Measurements from ENCODE around the gene TGFBRAP1.

Gene TGFBRAP1

GRCh38 chr2:105242286-105242993, 87.1 kb downstream of the TGFBRAP1 start:
- no peak overlapping the region for H3K27ac Mint-ChIP-seq
- peaks cover 7% of the 10 kb centered on the region for H3K4me1 Mint-ChIP-seq
- H3K36me3 Mint-ChIP-seq (ENCODE audit: low read depth): no peaks in the 10 kb centered on the region
- H3K27me3 Mint-ChIP-seq (ENCODE audit: low read depth): peaks cover 13% of the 10 kb centered on the region
- H3K4me3 Mint-ChIP-seq: no peak overlapping the region
- no peak for TF ChIP-seq CTCF (IDR thresholded peaks at IDR 0.05; ENCODE audit: unreplicated experiment in 3 of 3)
- no peaks in the 10 kb centered on the region for H3K9me3 Mint-ChIP-seq

- Mint-ChIP-seq H3K4me3 (no peak within 1 kb of the TSS), H3K9me3 (no peaks in the 10 kb centered on the region), H3K36me3 (ENCODE audit: low read depth) (no peaks in the 10 kb centered on the region), H3K4me1 (peaks cover 7% of the 10 kb centered on the region), H3K27ac (no peak within 1 kb of the TSS), H3K27me3 (ENCODE audit: low read depth) (peaks cover 22% of the 10 kb centered on the region)
- TF ChIP-seq CTCF (IDR thresholded peaks at IDR 0.05; ENCODE audit: unreplicated experiment in 3 of 3): no peak
Observed at GRCh38 chr2:105241443-105241842, 88.1 kb downstream of the TGFBRAP1 start, which contains the start of gene GPR45. TSS of gene GPR45 (plus strand) at chr2:105241743. CDS start at chr2:105241859, 116 bp downstream.

- Mint-ChIP-seq H3K4me1 (peaks cover 7% of the 10 kb centered on the region), H3K36me3 (ENCODE audit: low read depth) (no peaks in the 10 kb centered on the region), H3K27ac (no peak overlapping the region), H3K4me3 (no peak overlapping the region), H3K27me3 (ENCODE audit: low read depth) (peaks cover 29% of the 10 kb centered on the region), H3K9me3 (no peaks in the 10 kb centered on the region)
- TF ChIP-seq CTCF (IDR thresholded peaks at IDR 0.05; ENCODE audit: unreplicated experiment in 3 of 3): no peak
Observed at GRCh38 chr2:105239924-105240323, 89.6 kb downstream of the TGFBRAP1 start.

GRCh38 chr2:105238664-105239240, 90.8 kb downstream of the TGFBRAP1 start:
- peaks cover 7% of the 10 kb centered on the region for H3K4me1 Mint-ChIP-seq
- H3K27ac Mint-ChIP-seq: no peak overlapping the region
- no peaks in the 10 kb centered on the region for H3K9me3 Mint-ChIP-seq
- no peak overlapping the region for H3K4me3 Mint-ChIP-seq
- H3K27me3 Mint-ChIP-seq (ENCODE audit: low read depth): peaks cover 38% of the 10 kb centered on the region
- no peak for TF ChIP-seq CTCF (IDR thresholded peaks at IDR 0.05; ENCODE audit: unreplicated experiment in 3 of 3)
- no peaks in the 10 kb centered on the region for H3K36me3 Mint-ChIP-seq (ENCODE audit: low read depth)

- H3K4me3 Mint-ChIP-seq: no peak overlapping the region
- no peak for TF ChIP-seq CTCF (IDR thresholded peaks at IDR 0.05; ENCODE audit: unreplicated experiment in 3 of 3)
- no peaks in the 10 kb centered on the region for H3K36me3 Mint-ChIP-seq (ENCODE audit: low read depth)
- peaks cover 7% of the 10 kb centered on the region for H3K4me1 Mint-ChIP-seq
- H3K27me3 Mint-ChIP-seq (ENCODE audit: low read depth): peaks cover 30% of the 10 kb centered on the region
- H3K27ac Mint-ChIP-seq: peak overlapping the region in 1 of 3 experiments; percentile 7
- H3K9me3 Mint-ChIP-seq: no peaks in the 10 kb centered on the region
Observed at GRCh38 chr2:105237045-105237765, 92.3 kb downstream of the TGFBRAP1 start.

Data from nephron (organoid).